ENCODE results near the gene DPP4. TPM values are rescaled to one million over a fixed set of nuclear protein-coding genes. Genes with fewer than 3 reads are reported as not detected.

The DPP4 gene
- total RNA-seq, 1 experiment from 2014 or later = 2.8 TPM

DNA sequence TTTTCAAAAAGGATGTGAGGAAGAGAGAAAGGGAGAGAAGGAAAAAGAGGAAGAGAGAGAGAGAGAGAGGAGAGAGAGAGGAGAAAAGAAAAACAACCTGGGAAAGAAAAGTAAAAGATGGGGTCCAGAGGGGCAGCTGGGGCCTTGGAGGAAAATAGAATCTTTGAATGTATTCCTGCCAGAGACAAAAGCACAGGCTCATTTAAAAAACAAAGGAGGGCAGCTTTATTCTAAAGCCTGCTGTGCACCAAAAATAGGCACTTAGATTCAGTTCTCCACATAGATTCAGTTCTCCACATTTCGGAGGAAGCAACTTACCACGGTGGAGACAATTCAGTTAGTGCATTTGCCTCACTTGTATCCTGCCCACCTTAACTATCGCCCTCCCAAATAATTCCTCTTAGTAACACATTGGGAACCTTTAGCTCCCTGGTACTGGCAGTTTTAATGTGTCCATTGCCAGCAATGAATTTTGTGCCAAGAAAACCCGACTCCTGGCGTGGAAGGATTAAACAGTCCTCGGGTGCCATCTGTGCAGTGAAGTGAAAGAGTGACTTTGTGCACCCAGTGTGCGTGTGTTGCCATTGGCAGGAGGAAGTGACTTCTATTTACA, 71.3 kb downstream of the DPP4 start:
- Histone ChIP-seq H3K9ac (ENCODE audit: extremely low read depth, insufficient read length, low read length) (no peak overlapping the region), H2BK12ac (ENCODE audit: insufficient read length, low read depth, low read length) (no peak overlapping the region), H3K18ac (ENCODE audit: insufficient read length, low read depth, low read length) (no peak overlapping the region), H3K27me3 (ENCODE audit: insufficient read depth, low read length) (no peaks in the 10 kb centered on the region), H3K79me1 (ENCODE audit: insufficient read depth, low read depth, low read length, poor library complexity, severe bottlenecking) (no peaks in the 10 kb centered on the region), H3K4me1 (ENCODE audit: insufficient read depth, low read length) (peaks cover 9% of the 10 kb centered on the region; the same call in 1 of the 2 replicates), H2AK5ac (ENCODE audit: insufficient read length, low read length) (no peak overlapping the region), H2BK15ac (ENCODE audit: low read depth, low read length) (no peak overlapping the region), H3K56ac (ENCODE audit: insufficient read length, low read depth, low read length) (no peak overlapping the region), H3K4ac (ENCODE audit: low read depth, low read length) (no peak overlapping the region), H3K14ac (ENCODE audit: insufficient read depth, low read length) (no peak overlapping the region), H2BK20ac (ENCODE audit: low read depth, low read length, poor library complexity, severe bottlenecking) (no peak overlapping the region), H4K91ac (ENCODE audit: insufficient read length, low read depth, low read length) (no peak overlapping the region), H4K8ac (replicated peaks; ENCODE audit: insufficient read length, low read depth, low read length) (no peak overlapping the region), H3K79me2 (ENCODE audit: insufficient read depth, low read length) (no peaks in the 10 kb centered on the region), H3K23me2 (ENCODE audit: insufficient read length, low read depth, low read length, poor library complexity, severe bottlenecking) (no peaks in the 10 kb centered on the region), H2BK5ac (ENCODE audit: insufficient read length, low read length) (no peak overlapping the region), H4K5ac (ENCODE audit: insufficient read length, low read depth, low read length) (no peak overlapping the region), H3K9me3 (ENCODE audit: control insufficient read depth, low read depth, low read length) (no peaks in the 10 kb centered on the region), H4K20me1 (ENCODE audit: control insufficient read depth, insufficient read depth, insufficient read length) (no peaks in the 10 kb centered on the region), H2BK120ac (ENCODE audit: low read depth, low read length, poor library complexity, severe bottlenecking) (no peak overlapping the region), H3K27ac (ENCODE audit: insufficient read length, low read depth, low read length) (peak overlapping the region; percentile 0), H3T11ph (ENCODE audit: low read length) (no peak overlapping the region), H3K23ac (ENCODE audit: insufficient read length, low read depth, low read length) (no peak overlapping the region), H3K4me2 (ENCODE audit: insufficient read depth, insufficient read length, low read length) (peak overlapping the region; percentile 10), H2AFZ (ENCODE audit: low read length) (no peak overlapping the region)
- DNase-seq = no peak
- no CpG with 5 or more reads among the region's 7 CpGs for WGBS (ENCODE audit: extremely low coverage, insufficient read length, low lambda C conversion rate)
- peaks cover 0 to 4% (median 0%) of the 10 kb centered on the region in 3 experiments; a peak in 2 of 7 replicates for H3K36me3 Mint-ChIP-seq (ENCODE audit: insufficient read depth in 1 of 3, low read depth in 3 of 3)
- TF ChIP-seq CTCF (conservative IDR thresholded peaks at IDR 0.05) = no peak
- no peaks in the 10 kb centered on the region for H3K9me3 Mint-ChIP-seq
- H3K4me3 Mint-ChIP-seq = peak overlapping the region in 1 of 2 experiments; percentile 4; a peak in 2 of 5 replicates
- no peaks in the 10 kb centered on the region for H3K27me3 Mint-ChIP-seq (ENCODE audit: low read depth)
- peak overlapping the region; percentile 89 to 98 (median 97) for H3K27ac Mint-ChIP-seq
- H3K4me1 Mint-ChIP-seq = peaks cover 42 to 46% of the 10 kb centered on the region in 2 experiments

All from H9 (cell line).